ENCODE results near the gene NCEH1.

The NCEH1 gene

DNA sequence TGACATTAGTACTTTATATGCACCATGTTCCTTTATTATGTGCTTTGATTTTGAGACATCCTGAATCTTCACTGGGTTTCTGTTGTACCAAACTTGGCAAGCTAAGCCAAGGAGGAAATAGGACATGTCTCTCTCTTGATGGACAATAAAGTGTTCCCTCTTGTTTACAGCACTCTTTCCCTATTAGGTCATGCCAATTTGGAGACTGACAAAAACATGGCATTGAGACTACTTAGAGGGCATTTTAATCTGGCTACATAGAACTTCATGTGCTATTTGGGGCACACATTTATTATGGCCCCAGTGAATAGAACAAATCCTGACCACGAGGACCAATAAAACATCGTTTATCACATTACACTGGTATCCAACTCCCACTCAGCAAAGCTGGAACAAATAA, 102.3 kb downstream of the NCEH1 start:
- no peak for DNase-seq (ENCODE audit: low read depth)
- no peak overlapping the region for H3K4me3 ChIP-seq (ENCODE audit: low read depth, low read length)
- TF ChIP-seq, protein P1, sequence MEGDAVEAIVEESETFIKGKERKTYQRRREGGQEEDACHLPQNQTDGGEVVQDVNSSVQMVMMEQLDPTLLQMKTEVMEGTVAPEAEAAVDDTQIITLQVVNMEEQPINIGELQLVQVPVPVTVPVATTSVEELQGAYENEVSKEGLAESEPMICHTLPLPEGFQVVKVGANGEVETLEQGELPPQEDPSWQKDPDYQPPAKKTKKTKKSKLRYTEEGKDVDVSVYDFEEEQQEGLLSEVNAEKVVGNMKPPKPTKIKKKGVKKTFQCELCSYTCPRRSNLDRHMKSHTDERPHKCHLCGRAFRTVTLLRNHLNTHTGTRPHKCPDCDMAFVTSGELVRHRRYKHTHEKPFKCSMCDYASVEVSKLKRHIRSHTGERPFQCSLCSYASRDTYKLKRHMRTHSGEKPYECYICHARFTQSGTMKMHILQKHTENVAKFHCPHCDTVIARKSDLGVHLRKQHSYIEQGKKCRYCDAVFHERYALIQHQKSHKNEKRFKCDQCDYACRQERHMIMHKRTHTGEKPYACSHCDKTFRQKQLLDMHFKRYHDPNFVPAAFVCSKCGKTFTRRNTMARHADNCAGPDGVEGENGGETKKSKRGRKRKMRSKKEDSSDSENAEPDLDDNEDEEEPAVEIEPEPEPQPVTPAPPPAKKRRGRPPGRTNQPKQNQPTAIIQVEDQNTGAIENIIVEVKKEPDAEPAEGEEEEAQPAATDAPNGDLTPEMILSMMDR (IDR thresholded peaks at IDR 0.05; ENCODE audit: insufficient read depth, low read depth, low read length, missing control alignments), result no peak

DNA sequence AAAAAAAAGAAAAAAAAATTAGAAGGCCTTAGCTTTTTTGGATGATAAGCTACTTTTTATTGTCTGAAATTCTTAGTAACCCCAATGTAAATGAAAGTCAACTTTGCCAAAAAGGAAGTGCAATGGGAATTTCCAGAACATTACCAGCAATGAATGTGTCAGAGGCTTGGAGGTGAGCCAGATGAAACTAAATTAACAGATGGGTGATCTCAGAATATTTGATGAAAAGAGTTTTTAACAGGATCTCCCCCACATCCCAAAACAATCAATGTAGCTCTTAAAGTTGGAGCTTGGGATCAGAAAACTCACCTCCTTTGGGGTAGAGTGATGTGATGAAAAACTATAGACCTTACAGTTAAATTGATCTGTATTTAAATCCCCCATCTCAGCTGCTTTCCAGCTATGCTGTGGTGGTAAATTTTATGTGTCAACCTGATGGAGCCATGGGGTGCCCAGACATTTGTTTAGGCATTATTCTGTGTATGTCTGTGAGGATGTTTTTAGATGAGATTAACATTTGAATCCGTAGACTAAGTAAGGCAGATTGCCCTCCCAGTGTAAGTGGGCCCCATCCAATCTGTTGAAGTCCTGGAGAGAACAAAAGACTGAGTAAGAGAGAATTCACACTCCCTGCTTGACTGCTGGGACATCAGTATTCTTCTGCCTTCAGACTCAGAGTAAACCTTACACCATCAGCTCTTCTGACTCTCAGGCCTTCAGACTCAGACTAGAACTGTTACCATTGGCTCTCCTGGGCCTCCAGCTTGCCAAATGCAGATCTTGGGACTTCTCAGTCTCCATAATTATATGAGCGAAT, 103.4 kb downstream of the NCEH1 start:
- peak; percentile 59 for DNase-seq (ENCODE audit: low read depth)
- H3K4me3 ChIP-seq (ENCODE audit: low read depth, low read length), result no peak overlapping the region
- TF ChIP-seq, protein P1 (IDR thresholded peaks at IDR 0.05; ENCODE audit: insufficient read depth, low read depth, low read length, missing control alignments), result no peak

DNA sequence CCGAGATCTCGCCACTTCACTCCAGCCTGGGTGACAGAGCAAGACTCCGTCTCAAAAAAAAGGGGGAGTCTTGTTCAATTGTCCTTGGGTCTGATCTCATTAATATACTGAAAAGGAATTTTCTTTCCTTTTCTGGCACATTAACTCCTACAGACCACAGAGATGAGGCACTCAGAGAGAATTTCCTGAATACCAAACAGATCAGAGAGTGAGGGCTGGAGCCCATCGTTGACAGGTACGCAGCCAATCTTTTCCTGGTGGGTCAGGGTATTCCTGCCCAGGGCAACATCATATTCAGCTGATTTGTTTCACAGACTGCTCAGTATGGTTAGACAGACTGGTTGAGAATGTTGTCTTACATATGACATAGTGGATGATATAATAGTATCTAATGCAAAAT, 104.8 kb downstream of the NCEH1 start:
- DNase-seq (ENCODE audit: low read depth), result no peak
- TF ChIP-seq, protein P1 (IDR thresholded peaks at IDR 0.05; ENCODE audit: insufficient read depth, low read depth, low read length, missing control alignments), result no peak
- no peak overlapping the region for H3K4me3 ChIP-seq (ENCODE audit: low read depth, low read length)

DNA sequence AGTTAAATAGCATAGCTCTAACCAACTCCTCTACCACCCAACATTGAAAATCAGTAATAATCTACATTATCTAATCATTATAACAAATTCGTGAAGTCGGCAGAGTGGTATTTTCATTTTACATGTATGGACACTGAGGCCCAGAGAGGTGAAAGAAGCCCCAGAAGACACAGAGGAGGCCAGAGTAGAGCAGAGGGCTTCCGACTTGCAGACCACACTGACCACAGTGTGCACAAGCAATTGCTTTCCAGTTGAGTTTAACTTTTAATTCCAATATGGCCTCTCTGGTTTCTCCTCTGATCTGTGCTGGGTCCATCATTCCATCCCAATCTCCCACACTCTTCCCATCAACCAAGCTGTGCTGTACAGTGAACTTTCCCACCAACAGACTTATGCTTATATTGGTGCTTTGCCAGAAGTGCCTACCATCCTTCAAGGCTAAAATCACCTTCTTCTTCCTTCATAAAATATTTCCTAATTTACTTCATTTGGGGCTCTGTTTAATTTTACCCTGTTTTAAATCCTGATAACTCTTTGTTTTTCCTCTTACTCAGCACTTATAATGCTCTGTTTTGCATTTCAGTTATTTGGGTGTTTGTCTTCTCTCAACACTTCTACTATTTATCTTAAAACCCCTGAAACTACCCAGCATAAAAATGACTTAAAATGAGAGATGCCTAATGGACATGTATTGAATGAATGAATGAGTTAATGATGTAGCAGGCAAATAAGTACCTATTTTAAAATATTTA, 105.8 kb downstream of the NCEH1 start:
- no peak for DNase-seq (ENCODE audit: low read depth)
- TF ChIP-seq, protein P1 (IDR thresholded peaks at IDR 0.05; ENCODE audit: insufficient read depth, low read depth, low read length, missing control alignments), result no peak

DNA sequence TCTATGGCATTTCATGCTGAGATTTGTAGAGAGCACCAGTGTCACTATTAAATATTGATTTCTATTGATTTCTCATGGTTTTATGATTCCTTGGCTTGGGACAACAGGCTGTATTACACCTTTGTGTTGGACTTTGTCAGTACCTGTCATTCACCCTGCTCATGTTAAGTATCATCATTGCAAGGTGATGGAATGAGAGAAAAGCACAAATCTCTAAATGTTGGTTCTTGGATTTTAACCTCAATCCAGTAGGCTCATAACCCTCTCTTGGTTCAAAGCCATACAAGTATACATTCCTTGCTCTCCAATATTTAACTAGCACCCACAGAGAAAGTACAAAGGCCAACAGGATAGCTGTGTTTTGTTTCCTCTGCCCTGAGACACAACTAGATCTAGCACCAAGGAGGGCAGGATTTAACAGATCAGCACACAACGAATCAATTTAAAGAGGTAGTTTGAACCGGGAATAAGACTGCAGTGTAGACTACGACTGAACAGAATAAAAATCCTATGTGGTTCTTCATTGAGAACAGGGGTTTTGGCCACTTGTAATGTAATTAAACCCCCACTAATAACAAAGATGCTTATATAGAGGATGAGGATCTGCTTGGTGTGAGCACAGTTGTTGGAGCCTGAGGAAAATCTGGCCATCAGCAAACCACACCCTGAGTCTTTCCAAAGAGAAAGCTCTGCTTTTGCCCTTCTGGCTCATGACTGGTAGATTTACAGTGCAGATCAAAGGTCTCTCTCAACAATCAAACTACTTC, 109.6 kb downstream of the NCEH1 start:
- TF ChIP-seq, protein P1 (IDR thresholded peaks at IDR 0.05; ENCODE audit: insufficient read depth, low read depth, low read length, missing control alignments), result no peak
- DNase-seq (ENCODE audit: low read depth), result no peak
- no peak overlapping the region for H3K4me3 ChIP-seq (ENCODE audit: low read depth, low read length)

More for the DNA sequence above, 105.8 kb downstream of the NCEH1 start:
- H3K4me3 ChIP-seq (ENCODE audit: low read depth, low read length), result no peak overlapping the region

DNA sequence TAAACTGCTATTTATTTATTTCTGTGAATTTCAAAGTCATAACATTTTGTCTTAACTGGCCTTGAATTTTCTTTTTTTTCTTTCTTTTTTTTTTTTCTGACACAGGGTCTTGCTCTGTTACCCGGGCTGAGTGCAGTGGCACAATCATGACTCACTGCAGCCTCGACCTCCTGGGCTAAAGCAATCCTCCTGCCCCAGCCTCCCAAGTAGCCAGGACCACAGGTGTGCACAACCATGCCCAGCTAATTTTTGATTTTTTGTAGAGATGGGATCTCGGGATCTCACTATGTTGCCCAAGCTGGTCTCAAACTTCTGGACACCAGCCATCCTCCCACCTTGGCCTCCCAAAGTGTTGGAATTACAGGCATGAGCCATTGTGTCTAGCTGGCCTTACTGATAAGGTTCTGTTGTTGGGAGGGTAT, 110.2 kb downstream of the NCEH1 start:
- DNase-seq (ENCODE audit: low read depth), result no peak
- no peak overlapping the region for H3K4me3 ChIP-seq (ENCODE audit: low read depth, low read length)
- TF ChIP-seq, protein P1 (IDR thresholded peaks at IDR 0.05; ENCODE audit: insufficient read depth, low read depth, low read length, missing control alignments), result no peak
